EL (cell line): ENCODE results near the gene TBCK.
"Not testable (repeated sequence)": the region's sequence is repeated elsewhere in the genome, so short reads cannot be mapped to it uniquely, and the experiment has no call there.

Experiments
- DNase-seq: peaks from one replicate; pipeline ENCODE4 v3.0.0-alpha.2; 2016

Gene TBCK

GRCh38 chr4:106277140-106277675, 38.8 kb downstream of the TBCK start:
- no peak for DNase-seq

- peak; percentile 45 for DNase-seq
These were observed 42.2 kb downstream of the TBCK start for GRCh38 chr4:106273831-106274230.

- no peak for DNase-seq
These were observed 45.3 kb downstream of the TBCK start for GRCh38 chr4:106270736-106271135.

- DNase-seq: no peak
These were observed 46.3 kb downstream of the TBCK start for GRCh38 chr4:106269711-106270110.

- no peak for DNase-seq
These were observed 47.2 kb downstream of the TBCK start for GRCh38 chr4:106268786-106269185.

- peak; percentile 52 for DNase-seq
These were observed 49.8 kb downstream of the TBCK start for GRCh38 chr4:106266201-106266600.

DNA sequence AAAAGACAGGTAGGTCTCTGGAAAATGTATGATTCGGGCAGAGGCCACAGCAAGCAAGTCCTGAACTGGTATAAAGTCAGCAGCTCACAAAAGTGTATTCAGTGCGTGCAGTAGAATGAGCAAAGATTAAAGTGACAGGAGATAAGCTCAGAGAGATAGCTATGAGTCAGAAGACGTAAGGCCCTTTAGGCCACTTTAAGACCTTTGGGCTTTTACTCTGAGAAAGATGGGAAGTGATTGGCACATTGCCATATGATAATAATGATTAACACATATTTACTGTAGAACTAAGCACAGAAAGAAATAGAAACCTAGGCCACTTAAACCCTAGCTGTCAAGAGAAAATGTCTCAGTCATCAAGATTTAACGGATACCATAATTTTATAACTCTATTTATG, 51.7 kb downstream of the TBCK start:
- DNase-seq: no peak

- no peak for DNase-seq
These were observed 52.2 kb downstream of the TBCK start for GRCh38 chr4:106263594-106264330.

- DNase-seq: no peak
These were observed 54.0 kb downstream of the TBCK start for GRCh38 chr4:106261980-106262379.

DNA sequence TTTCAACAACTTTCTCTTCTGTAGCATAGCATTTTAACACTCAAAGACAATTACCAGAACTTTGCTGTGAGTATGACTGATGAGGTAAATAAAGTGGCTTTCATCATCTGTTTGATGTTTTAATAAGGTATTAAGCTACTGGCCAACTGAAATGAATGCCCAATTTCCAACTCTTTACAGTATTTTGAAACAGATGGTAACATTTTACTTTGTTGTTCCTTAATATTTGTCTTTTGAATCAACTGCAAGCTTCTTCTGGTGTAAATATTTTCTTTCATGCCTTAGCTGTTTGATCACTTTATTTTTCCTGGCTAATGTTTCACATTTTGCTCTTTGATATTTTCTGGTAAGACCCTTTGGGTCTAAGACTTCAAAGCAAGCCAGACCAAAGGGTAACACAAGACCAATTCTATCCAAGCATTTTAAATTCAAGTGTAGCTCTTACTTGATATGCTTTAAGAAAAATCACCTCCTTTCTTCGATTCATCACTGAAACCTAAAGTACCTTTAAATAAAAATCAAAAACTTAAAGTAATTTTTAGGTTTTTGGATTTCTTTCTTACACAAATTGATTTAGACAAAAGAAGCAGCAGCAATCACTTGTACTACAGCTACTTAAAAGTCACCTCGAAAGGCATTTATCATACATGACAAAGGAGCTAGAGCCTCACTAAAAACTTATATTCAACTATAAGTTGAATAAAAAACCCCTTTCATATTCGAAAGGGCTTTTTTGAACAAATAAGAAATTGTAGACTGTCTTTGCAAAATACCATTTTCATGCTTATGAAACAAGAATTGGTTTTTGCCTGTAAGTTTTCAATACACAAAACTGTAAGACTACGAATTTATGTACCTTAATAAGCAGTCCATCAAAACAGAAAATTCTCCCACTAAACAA, 57.6 kb downstream of the TBCK start:
- no peak for DNase-seq

- no peak for DNase-seq
These were observed 59.8 kb downstream of the TBCK start for GRCh38 chr4:106256190-106256589.

DNA sequence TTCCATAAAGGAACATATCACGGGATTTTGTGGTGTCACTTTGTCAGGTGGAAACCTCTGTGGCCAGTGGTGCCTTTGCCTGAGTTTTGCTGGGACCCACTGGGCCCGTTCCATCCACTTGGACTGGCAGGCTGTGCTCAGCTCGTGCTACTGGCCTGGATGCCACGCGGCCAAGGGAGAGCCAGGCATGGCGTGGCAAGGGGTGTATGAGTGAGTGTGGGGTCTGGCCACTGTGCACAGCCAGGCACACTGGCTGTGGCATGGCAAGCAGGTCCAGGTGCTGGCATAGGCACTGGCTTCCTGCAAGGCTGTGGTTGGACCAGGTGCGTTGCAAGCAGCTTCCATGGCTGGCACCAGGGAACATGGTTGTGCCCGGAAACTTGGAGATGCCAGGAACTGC, 60.8 kb downstream of the TBCK start:
- DNase-seq: no peak

DNA sequence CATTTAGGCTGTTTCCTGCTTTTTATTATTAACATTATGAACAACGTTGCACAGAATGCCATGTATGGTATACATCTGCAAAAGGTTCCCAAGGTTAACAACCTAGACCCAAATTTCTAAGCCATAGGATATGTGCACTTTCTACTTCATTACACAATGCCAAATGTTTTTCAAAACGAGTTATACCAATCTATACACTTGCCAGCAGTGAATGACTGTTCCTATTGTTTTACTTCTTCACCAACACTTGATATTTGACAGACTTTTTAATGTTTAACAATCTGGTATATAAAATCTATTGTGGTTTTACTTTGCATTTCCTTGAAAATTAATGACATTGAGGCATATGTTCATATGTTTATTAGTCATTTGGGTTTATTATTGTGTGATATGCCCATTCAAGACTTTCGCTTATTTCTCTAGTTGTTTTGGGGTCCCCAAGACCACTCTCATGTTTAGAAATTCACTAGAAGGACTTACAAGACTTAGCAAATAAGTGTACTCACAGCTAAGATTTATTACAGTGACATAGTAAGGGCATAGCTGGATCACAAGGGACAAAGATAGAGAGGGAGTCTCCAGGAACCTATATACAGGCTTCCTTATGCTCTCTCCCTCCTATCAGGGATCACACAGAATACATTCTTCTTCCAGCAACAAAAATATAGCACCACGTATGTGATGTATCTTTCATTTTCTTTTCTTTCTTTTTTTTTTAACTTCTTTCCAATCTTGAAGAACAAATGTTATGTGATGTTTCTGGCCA, 62.5 kb downstream of the TBCK start:
- no peak for DNase-seq

DNA sequence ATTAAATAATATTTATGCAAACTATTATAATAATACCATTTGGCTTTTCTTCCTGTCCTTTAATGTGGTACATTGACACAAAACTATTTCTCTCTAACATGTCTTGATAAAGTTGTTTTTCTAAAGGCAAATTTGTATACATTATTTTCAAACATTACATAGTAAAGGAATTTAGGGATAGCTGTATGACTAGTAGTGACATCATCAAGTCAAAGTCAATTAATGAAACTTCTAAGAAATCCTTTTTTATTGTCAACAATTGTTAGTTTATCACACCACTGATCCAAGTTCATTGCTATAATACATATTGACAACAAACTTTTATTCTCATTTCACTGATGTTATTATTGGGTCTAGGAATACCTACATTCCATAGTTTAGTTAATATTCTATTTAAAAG, 68.4 kb downstream of the TBCK start:
- no peak for DNase-seq

- no peak for DNase-seq
These were observed 69.6 kb downstream of the TBCK start for GRCh38 chr4:106246441-106246840.

DNA sequence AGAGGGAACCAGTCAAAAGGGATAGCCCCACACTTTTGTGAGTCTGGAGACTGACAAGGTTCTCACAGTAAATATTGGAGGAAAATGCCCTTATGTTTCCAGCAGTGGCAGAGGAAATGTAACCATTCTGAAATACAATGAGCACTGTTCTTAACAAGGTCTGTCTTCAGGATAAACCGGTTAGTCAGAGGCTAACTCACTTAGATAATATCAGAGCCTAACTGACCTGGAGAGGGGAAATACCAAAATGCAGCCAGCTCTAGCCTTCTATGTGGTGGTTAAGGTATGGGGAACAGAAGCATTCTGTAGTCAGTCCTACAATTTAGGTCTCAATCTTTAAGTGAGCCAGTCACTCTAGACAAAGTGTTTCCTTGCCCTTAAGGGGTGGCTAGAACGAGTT, 70.8 kb downstream of the TBCK start:
- no peak for DNase-seq

GRCh38 chr4:106240699-106241098, 75.3 kb downstream of the TBCK start:
- DNase-seq: no peak

- DNase-seq: peak; percentile 54
These were observed 77.1 kb downstream of the TBCK start for GRCh38 chr4:106238820-106239420.

DNA sequence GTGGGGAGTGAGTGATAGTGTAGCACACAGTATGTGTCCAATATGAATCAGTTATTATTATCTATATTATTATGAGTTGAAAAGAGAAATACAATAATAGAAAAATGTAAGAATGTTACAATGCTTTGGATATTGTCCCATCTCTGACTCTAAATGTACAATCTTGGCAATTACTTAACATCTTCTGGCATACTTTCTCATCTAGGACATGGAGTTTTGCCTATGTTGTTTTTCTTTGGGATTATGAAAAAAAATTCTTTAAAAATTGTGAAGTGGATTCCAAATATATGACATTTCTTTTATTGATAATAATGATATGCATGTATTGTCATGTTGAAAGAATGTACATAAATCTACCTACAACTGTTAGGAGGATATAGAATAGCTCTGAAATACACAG, 84.1 kb downstream of the TBCK start:
- DNase-seq: no peak

GRCh38 chr4:106222548-106222947, 93.5 kb downstream of the TBCK start:
- DNase-seq: no peak

DNA sequence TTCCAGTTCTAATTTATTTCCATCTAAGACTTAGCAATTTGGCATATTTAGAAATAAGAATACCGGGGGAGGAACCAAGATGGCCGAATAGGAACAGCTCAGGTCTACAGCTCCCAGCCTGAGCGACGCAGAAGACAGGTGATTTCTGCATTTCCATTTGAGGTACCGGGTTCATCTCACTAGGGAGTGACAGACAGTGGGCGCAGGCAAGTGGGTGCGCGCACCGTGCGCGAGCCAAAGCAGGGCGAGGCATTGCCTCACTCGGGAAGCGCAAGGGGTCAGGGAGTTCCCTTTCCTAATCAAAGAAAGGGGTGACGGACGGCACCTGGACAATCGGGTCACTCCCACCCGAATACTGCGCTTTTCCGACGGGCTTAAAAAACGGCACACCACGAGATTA, 102.7 kb downstream of the TBCK start:
- DNase-seq: not testable (repeated sequence)

- DNase-seq: no peak
These were observed 106.0 kb downstream of the TBCK start for GRCh38 chr4:106210021-106210420.
